AG10803 (cell line): ENCODE results near the gene FBXW5.

Experiments
- DNase-seq: peaks from one replicate; pipeline ENCODE4 v3.0.0; 2010; ENCODE audit warnings: low read depth
- H3K4me3 ChIP-seq: 2 replicates; pipeline ENCODE4 v1.5.1; 2011; ENCODE audit warnings: mild to moderate bottlenecking, low read length, control low read depth
- TF ChIP-seq, protein P1 (sequence below): conservative IDR thresholded peaks from 2 replicates; pipeline ENCODE4 v1.5.1; 2011; ENCODE audit warnings: mild to moderate bottlenecking, low read length, control low read depth, inconsistent platforms

Gene FBXW5

GRCh38 chr9:136970361-136970760 lies 25.8 kb upstream of the FBXW5 start:
- no peak for DNase-seq
- TF ChIP-seq, protein P1, sequence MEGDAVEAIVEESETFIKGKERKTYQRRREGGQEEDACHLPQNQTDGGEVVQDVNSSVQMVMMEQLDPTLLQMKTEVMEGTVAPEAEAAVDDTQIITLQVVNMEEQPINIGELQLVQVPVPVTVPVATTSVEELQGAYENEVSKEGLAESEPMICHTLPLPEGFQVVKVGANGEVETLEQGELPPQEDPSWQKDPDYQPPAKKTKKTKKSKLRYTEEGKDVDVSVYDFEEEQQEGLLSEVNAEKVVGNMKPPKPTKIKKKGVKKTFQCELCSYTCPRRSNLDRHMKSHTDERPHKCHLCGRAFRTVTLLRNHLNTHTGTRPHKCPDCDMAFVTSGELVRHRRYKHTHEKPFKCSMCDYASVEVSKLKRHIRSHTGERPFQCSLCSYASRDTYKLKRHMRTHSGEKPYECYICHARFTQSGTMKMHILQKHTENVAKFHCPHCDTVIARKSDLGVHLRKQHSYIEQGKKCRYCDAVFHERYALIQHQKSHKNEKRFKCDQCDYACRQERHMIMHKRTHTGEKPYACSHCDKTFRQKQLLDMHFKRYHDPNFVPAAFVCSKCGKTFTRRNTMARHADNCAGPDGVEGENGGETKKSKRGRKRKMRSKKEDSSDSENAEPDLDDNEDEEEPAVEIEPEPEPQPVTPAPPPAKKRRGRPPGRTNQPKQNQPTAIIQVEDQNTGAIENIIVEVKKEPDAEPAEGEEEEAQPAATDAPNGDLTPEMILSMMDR: no peak
- no peak overlapping the region for H3K4me3 ChIP-seq

- DNase-seq: no peak
- TF ChIP-seq, protein P1: no peak
- no peak overlapping the region for H3K4me3 ChIP-seq
Observed at GRCh38 chr9:136969774-136970173, 25.2 kb upstream of the FBXW5 start.

GRCh38 chr9:136969150-136969549 lies 24.6 kb upstream of the FBXW5 start:
- no peak overlapping the region for H3K4me3 ChIP-seq
- TF ChIP-seq, protein P1: no peak
- no peak for DNase-seq

DNA sequence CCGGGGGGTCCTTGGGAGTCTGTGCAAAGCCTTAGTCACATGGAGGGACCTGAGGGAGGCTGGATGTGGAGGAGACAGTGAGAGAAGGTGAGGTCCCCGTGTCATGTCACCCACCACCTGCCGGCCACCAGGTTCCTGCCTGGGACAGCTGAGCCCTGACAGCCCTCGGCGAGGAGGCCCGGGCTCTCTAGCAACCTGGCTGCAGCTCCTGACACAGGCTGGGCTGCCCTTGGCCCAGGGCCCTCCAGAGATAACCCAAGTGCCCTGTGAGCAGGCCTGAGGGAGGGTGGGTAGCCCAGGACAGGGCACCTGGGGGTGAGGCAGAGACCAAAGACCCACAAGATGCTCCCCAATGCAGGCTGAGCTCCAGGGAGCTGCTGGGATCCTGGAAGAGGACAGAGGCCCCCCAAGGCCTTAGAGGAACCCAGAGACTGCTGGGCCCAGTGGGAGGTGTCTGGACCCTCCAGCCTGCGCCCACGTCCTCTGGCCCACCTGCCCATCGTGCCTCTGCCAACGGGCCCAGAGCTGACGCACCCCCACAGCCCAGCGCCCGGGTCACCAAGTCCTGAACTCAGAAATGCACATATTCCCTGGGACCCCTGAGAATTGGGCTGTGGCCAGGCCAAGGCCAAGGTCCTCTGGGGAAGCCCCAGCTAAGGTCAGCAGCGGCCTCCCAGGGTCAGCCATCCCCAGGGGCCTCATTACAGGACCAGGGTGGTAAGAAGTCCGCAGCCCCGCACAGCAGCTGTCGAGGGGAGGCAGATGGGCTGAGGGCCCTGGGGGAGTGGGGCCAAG lies 24.0 kb upstream of the FBXW5 start:
- TF ChIP-seq, protein P1: no peak

DNA sequence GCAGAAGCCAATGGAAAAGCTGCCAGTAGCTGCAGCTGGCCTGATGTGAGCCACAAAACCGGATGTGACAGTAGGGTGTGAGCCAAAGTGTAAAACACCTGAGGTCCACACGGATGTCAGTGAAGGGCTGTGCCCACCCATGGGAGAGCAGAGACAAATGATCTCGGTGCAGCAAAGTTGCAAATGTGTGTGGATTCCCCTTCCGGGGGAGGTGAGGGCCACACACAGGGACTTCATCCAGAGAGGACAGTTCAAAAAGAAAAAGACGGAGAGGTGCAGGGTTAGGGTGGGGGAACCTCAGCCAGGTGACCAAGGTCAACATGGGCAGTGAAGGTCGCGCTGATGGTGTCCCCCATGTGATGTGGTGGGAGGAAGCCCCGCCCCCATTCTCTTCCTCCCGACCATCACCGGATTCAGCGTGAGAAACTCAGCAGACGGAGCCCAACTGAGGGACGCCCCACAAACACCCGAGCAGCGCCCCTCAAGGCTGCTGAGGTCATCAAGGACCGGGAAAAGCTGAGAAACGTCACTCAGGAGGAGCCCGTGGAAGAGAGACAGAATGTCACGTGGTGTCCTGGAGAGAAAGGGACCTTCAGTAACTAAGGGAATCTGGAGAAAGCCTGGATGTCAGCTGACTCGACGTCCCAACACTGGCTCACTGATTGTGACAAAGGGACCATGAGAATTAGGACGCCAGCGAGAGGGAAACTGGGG lies 21.4 kb upstream of the FBXW5 start:
- TF ChIP-seq, protein P1: no peak
- no peak for DNase-seq
- no peak overlapping the region for H3K4me3 ChIP-seq

More for the DNA sequence above, 24.0 kb upstream of the FBXW5 start:
- H3K4me3 ChIP-seq: no peak overlapping the region
- DNase-seq: no peak

GRCh38 chr9:136964833-136965422 lies 20.4 kb upstream of the FBXW5 start:
- H3K4me3 ChIP-seq: no peak overlapping the region
- DNase-seq: no peak
- TF ChIP-seq, protein P1: no peak
